GM18499 (cell line): ENCODE data around the gene RHOT2.

ENCODE experiments used
- ATAC-seq: cut with Tn5 transposase; IDR thresholded peaks from one replicate; pipeline ENCODE4 v1.9.1; 2021; ENCODE audit warnings: moderate number of reproducible peaks; ENCODE audit not compliant: insufficient read depth, unreplicated experiment

RHOT2 gene

GRCh38 chr16:645852-646678, 21.9 kb upstream of the RHOT2 start:
- no peak for ATAC-seq

DNA sequence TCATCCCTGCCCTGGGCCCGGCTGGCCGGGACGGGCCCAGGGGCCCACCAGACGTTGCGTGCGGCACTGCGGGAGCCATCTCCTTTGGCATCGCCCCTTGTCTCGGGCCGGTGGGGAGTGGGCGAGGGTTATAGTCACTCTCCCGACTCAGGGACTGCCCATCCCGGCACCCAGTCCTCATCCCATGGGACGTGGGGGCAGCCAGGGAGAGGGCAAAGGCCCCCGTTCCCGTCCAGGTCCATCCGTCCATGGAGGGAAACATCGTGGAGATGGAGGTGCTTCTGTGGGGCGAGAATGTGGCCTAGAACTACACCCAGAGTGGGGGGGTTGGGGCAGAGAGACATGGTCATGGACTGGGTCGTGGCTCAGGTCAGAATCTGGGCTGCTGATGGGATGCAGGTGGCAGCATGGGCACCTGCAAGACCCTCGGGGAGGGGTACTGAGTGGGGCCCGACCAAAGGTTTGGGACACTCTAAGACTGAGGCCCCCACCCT, 21.2 kb upstream of the RHOT2 start:
- ATAC-seq = no peak

DNA sequence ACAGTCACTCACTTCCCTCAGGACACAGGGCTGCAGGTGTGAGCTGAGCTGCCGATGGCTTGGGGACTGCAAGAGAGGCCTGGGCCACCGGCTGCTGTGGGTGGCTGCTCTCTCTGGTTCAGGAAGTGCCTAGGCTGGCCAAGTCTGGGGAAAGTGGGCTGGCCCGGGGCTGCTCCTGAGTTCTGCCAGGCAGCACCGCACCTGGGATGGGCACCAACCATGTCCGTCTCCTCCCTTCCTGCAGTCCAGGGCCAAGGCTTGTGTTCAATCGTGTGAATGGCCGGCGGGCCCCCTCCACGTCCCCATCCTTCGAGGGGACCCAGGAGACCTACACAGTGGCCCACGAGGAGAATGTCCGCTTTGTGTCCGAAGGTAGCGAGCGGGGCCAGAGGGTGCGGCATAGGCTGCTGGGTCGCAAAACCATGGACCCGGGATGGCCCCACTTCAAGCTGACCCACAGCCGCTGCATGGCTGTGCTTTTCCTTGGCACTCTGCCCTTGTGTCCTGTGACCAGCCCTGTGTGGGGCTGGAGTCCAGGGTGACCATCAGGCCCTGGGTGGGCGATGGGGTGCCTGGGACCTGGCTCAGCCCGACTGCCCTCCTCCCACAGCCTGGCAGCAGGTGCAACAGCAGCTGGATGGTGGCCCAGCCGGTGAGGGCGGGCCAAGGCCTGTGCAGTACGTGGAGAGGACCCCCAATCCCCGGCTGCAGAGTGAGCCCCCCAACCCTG, 20.6 kb upstream of the RHOT2 start:
- no peak for ATAC-seq

DNA sequence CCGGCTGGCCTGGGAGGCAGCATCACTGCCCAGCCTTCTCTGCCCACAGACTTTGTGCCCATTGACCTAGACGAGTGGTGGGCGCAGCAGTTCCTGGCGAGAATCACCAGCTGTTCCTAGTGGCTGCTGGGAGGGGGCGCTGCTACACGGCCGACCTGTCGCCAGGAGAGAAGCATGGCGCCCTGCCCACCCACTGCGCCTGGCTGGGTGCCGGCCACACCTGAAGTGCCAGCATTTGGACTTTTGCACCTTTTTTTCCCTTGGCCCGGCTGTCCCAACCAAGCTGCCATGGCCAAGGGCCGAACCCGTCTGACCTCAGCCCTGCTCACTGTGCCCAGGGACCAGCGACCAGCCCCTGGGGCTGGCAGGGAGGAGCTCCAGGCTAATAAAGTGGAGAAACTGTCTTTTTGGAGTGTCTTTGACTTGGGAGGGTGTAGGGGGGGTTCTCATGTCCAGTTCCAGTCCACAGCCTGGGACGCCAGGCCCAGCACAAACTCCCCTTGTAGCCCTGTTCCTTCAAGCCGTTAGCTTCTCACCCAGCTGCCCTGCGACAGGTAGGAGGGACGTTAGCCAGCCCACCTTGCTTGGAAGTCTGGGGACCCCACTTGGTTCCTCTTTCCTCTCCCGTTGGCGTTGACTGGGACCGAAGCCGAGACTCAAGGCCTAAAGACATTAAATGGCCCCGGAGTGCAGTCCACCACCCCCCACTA, 19.7 kb upstream of the RHOT2 start:
- no peak for ATAC-seq

- peak; percentile 39 for ATAC-seq
These were observed 18.9 kb upstream of the RHOT2 start, which contains the start of gene WDR90 for GRCh38 chr16:648781-649589. Gene WDR90 (plus strand): TSS chr16:649365. CDS start chr16:649417, 52 bp downstream.

- no peak for ATAC-seq
These were observed 18.3 kb upstream of the RHOT2 start for GRCh38 chr16:649631-650030.

DNA sequence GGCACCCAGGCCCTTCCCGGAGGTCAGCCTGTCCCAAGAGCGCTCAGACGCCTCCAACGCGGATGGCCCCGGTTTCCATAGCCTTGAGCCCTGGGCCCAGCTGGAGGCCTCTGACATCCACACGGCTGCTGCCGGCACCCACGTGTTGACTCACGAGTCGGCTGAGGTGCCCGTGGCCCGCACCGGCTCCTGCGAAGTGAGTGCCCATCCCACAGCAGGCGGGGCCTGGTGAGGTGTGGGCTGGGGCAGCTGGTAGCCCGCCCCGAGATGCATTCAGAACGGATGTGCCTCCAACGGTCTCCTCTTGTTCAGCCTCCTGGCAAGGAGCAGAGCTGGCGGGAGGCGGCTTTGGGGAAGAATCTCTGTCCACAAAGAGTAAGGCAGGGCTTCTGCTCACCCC, 16.1 kb upstream of the RHOT2 start:
- ATAC-seq = no peak

DNA sequence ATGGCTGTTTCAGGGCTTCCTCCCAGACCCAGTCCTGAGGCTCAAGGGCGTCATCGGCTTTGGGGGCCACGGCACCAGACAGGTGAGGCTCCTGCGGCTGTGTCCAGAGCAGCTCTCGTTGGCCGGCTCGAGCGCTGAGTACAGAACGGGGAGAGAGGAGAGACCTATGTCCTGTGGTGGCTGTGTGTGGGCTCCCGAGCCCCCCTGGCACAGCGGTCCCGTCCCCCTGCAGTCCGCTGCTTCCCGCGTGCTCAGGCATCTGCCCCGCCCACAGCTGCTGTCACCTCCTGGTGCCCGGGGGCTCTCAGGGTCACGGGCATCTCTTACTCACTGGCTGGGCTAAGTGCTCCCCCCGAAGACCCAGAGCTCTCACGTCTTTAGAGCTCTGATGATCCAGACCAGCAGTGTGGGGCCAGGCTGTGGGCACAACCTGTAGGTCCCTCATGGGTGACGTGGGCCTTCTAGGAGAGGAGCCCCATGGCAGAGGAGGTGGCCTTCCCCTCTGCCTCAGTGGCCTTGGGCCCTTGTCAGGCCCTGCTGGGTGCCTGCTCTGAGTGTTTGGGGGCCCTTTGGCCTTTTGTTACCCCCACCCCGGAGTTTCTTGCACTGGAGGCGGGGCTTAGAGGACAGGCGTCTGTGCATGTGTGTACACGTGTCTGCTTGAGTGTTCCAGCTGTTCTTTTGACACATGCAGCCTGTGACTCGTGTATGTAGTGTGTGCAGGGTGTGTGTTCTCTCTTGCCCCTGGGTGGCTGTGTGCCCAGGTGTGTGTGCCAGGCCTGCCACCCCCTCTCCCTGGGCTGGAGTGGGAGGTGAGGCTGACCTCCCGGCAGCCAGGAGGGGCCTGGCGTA, 15.3 kb upstream of the RHOT2 start:
- no peak for ATAC-seq

DNA sequence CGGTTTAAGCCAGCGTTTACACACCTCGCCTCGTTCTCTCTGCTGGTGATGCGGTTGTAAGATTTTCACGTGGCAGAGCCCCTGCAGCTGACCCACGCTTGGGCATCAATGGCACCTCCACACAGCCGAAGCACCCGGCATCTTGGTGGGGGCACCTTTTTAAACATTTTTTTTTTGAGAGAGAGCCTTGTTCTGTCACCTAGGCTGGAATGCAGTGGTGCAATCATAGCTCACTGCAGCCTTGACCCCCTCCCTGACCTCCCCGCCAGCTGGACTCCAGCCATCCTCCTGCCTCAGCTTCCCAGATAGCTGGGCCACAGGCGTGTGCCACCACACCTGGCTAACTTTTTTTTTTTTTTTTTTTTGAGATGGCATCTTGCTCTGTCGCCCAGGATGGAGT, 13.9 kb upstream of the RHOT2 start:
- ATAC-seq = no peak

DNA sequence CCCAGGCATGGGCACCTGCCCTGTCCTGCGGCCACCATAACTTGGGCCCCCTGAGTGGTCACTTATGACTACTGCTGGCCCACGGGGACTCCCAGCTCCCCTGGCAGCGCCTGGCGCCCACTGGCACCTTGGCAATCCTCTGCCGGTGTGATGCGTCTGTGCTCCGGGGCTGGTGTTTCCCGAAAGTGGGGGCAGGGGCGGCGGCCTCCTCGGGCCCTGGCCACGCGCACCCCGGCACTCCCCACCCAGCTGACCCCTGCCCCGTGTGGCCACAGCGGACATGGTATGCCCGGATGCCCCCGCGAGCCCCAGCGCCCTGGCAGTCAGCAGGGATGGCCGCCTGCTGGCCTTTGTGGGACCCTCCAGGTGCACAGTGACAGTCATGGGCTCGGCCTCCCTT, 10.4 kb upstream of the RHOT2 start:
- no peak for ATAC-seq

GRCh38 chr16:658679-659571, 9.0 kb upstream of the RHOT2 start:
- no peak for ATAC-seq

DNA sequence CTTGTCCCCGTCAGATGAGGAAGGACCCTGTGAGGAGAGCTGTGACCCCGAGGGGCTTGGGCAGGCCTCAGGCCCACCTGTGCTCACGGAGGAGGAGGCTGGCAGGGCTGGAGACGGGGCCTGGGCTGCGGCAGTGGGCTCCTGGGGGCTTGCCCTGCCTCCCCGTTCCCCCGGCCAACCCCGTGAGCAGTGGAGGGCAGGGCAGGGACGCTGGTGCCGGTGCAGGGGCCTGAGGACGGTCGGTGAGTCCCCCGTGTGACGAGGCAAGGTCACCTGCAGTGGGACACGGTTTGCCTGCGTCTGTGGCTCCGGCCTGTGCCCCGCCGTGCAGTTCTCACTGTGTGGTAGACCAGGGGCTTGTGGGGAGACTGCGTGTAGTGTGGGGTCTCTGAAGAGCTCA, 8.3 kb upstream of the RHOT2 start:
- ATAC-seq = no peak

GRCh38 chr16:660132-660458, 7.8 kb upstream of the RHOT2 start:
- ATAC-seq = no peak

- no peak for ATAC-seq
These were observed 7.3 kb upstream of the RHOT2 start for GRCh38 chr16:660459-661183.

DNA sequence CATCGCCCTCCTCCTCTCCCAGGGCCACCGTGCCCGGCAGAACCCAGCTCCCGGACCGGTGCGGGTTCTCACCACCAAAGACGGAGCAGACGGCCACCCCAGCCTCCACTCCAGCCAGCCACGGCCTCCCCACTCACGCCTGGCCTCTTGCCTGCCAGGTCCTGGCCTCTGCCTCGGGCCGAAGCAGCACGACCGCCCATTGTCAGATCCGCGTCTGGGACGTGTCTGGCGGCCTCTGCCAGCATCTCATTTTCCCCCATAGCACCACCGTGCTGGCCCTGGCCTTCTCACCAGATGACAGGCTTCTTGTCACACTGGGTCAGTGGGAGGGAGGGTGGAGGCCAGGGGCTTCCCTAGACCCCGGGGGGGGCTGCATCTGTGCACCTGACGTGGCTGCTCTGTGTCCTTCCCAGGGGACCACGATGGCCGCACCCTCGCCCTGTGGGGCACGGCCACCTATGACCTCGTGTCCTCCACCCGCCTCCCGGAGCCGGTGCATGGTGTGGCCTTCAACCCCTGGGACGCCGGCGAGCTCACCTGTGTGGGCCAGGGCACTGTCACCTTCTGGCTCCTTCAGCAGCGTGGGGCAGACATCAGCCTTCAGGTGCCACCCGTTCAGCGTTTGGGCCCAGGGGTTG, 6.6 kb upstream of the RHOT2 start:
- no peak for ATAC-seq

GRCh38 chr16:662095-662494, 5.8 kb upstream of the RHOT2 start:
- ATAC-seq = no peak

GRCh38 chr16:662597-662996, 5.3 kb upstream of the RHOT2 start:
- no peak for ATAC-seq
